Thoracic aorta (tissue), 2 donors: ENCODE measurements around the gene EMILIN2. TPM values are rescaled to one million over a fixed set of nuclear protein-coding genes. Genes with fewer than 3 reads are reported as not detected.
A peak's percentile ranks its signal among the peaks of the same experiment; 100 is the strongest.

Source experiments
- ATAC-seq: fragments of 150-250 bp; one replicate; pipeline ENCODE4 v1.8.0; 2017; ENCODE audit warnings: low read depth; ENCODE audit not compliant: insufficient number of reproducible peaks, low FRiP score
- DNase-seq: peaks from one replicate; pipeline ENCODE4 v3.0.0-alpha.2; 2020; ENCODE audit warnings: low spot score
- H3K27ac ChIP-seq, 2 donors: fragments of 200-600 bp; sonication (generic); 1 replicate in 1 of 2; 2 replicates in 1 of 2; pipeline ENCODE4 v1.5.1; 2016; ENCODE audit warnings: mild to moderate bottlenecking in 2 of 2, moderate library complexity in 2 of 2
- H3K27me3 ChIP-seq: fragments of 200-600 bp; sonication (generic); replicated peaks from 2 replicates; pipeline ENCODE4 v1.6.0; 2016; ENCODE audit warnings: mild to moderate bottlenecking; ENCODE audit not compliant: insufficient read depth
- H3K36me3 ChIP-seq: fragments of 200-600 bp; sonication (generic); one replicate; pipeline ENCODE4 v1.5.1; 2016
- H3K4me1 ChIP-seq, 2 donors: fragments of 200-600 bp; sonication (generic); 1 replicate in 1 of 2; 2 replicates in 1 of 2; pipeline versions ENCODE4 v1.5.1 to v1.6.0; 2016; ENCODE audit warnings: low read depth in 2 of 2, mild to moderate bottlenecking in 1 of 2; ENCODE audit not compliant: control insufficient read depth in 1 of 2
- H3K4me3 ChIP-seq: fragments of 200-600 bp; sonication (generic); 2 replicates; pipeline ENCODE4 v1.5.1; 2016; ENCODE audit warnings: mild to moderate bottlenecking
- H3K9me3 ChIP-seq: fragments of 200-600 bp; sonication (generic); 2 replicates; pipeline ENCODE4 v1.5.1; 2016
- CTCF ChIP-seq: fragments of 200-600 bp; sonication (generic); IDR thresholded peaks from one replicate; pipeline ENCODE4 v1.5.1; 2019; ENCODE audit warnings: antibody characterized with exemption
- total RNA-seq, 2 donors: library from RNA; depleted of rRNA; stranded (reverse); fragments of >200 nt; gene quantifications; one replicate each; pipeline versions ENCODE4 v1.1.0 to v1.2.3, GENCODE V29; 2016

EMILIN2 gene
- total RNA-seq, 2 donors from 2014 or later = 22.6 to 27.4 TPM

GRCh38 chr18:2954869-2955645, 108.3 kb downstream of the EMILIN2 start:
- peaks cover 16 to 40% of the 10 kb centered on the region in 2 donors for H3K4me1 ChIP-seq
- DNase-seq (no peak), ATAC-seq (no peak)
- H3K4me3 ChIP-seq = no peak overlapping the region
- TF ChIP-seq CTCF = no peak
- H3K27me3 ChIP-seq = no peaks in the 10 kb centered on the region
- no peak overlapping the region for H3K27ac ChIP-seq
- H3K9me3 ChIP-seq = no peaks in the 10 kb centered on the region
- peaks cover 28% of the 10 kb centered on the region for H3K36me3 ChIP-seq

GRCh38 chr18:2956056-2956455, 109.2 kb downstream of the EMILIN2 start:
- Histone ChIP-seq H3K36me3 (peaks cover 18% of the 10 kb centered on the region), H3K27ac (no peak overlapping the region), H3K4me3 (no peak overlapping the region), H3K4me1 (peaks cover 24 to 50% of the 10 kb centered on the region in 2 donors), H3K27me3 (no peaks in the 10 kb centered on the region), H3K9me3 (no peaks in the 10 kb centered on the region)
- no peak for DNase-seq
- ATAC-seq = no peak
- no peak for TF ChIP-seq CTCF

- peaks cover 36 to 75% of the 10 kb centered on the region in 2 donors for H3K4me1 ChIP-seq
- peak overlapping the region; percentile 21 for H3K4me3 ChIP-seq
- DNase-seq = no peak
Observed at GRCh38 chr18:2958819-2959298, 112.1 kb downstream of the EMILIN2 start.

GRCh38 chr18:2959341-2959740, 112.5 kb downstream of the EMILIN2 start:
- peak overlapping the region; percentile 21 for H3K4me3 ChIP-seq
- no peaks in the 10 kb centered on the region for H3K9me3 ChIP-seq
- ATAC-seq (no peak), DNase-seq (no peak)
- H3K4me1 ChIP-seq = peaks cover 36 to 75% of the 10 kb centered on the region in 2 donors
- H3K27ac ChIP-seq = peak overlapping the region; percentile 33 to 79
- TF ChIP-seq CTCF = no peak
- H3K27me3 ChIP-seq = no peaks in the 10 kb centered on the region
- H3K36me3 ChIP-seq = peaks cover under 1% of the 10 kb centered on the region

More at GRCh38 chr18:2958819-2959298, 112.1 kb downstream of the EMILIN2 start:
- peak overlapping the region; percentile 33 to 79 for H3K27ac ChIP-seq
- ATAC-seq = peak; percentile 65
- H3K27me3 ChIP-seq = no peaks in the 10 kb centered on the region
- peaks cover 5% of the 10 kb centered on the region for H3K36me3 ChIP-seq
- no peak for TF ChIP-seq CTCF
- H3K9me3 ChIP-seq = no peaks in the 10 kb centered on the region

GRCh38 chr18:2960983-2961696, 114.3 kb downstream of the EMILIN2 start:
- TF ChIP-seq CTCF = no peak
- H3K36me3 ChIP-seq = no peaks in the 10 kb centered on the region
- ATAC-seq (no peak), DNase-seq (no peak)
- peak overlapping the region; percentile 71 to 79 for H3K27ac ChIP-seq
- peaks cover 36 to 72% of the 10 kb centered on the region in 2 donors for H3K4me1 ChIP-seq
- H3K27me3 ChIP-seq = no peaks in the 10 kb centered on the region
- H3K4me3 ChIP-seq = peak overlapping the region; percentile 45
- H3K9me3 ChIP-seq = no peaks in the 10 kb centered on the region
